ENCODE measurements around the gene SPATA18. TPM values are rescaled to one million over a fixed set of nuclear protein-coding genes. Genes with fewer than 3 reads are reported as not detected.

SPATA18 gene
- total RNA-seq (10 to 100 TPM; 33.4 to 56.5 TPM), polyA plus RNA-seq (10 to 100 TPM in 1 of 2 donors, 1 to 10 TPM in 1; 6.6 to 11.7 TPM)
- long read RNA-seq, donor 1, full-length matches to known transcripts, result 2 of 2 reads
- long read RNA-seq, donor 1, partial matches to known transcripts, result 0 of 2 reads
- long read RNA-seq, donor 1, other reads (novel, unspliced or antisense), result 0 of 2 reads
- long read RNA-seq, donor 2, result 0 reads
- long read RNA-seq, donor 3, full-length matches to known transcripts, result 1 of 1 reads
- long read RNA-seq, donor 3, partial matches to known transcripts, result 0 of 1 reads
- long read RNA-seq, donor 3, other reads (novel, unspliced or antisense), result 0 of 1 reads
- long read RNA-seq, donor 4, result 0 reads
- long read RNA-seq, donor 5, result 0 reads

DNA sequence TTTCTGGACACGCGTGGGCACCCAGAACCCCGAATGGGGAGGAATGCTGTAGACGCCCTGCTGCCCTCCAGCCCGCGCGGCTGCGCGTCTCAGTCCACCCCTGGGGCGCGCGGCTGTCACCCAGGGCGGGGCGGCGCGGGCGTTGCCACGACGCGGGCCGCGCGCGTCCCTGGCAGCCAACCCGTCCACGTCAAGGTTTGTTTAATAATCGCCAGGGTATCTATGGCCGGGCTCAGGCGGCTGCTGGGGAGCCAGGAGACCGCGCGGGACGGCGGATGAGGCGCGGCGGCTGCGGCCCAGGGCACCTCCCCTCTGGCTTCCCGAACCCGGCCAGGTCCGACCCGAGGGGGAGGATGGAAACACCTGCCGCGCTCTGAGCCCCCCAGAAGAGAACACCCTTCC lies at the start of gene SPATA18:
Gene SPATA18, plus strand, starts transcription at position 92 of the 402 bp plus-strand sequence. CDS start 401 bp downstream, outside the sequence.
- H3K4me1 ChIP-seq (ENCODE audit: control insufficient read depth in 5 of 5, insufficient read depth in 5 of 5, low read length in 5 of 5), result peaks cover 0 to 12% (median 4%) of the 10 kb centered on the region in 5 donors
- peaks cover 0 to 3% (median 0%) of the 10 kb centered on the region in 4 donors for H3K9me3 ChIP-seq (ENCODE audit: control insufficient read depth in 4 of 4, insufficient read depth in 3 of 4, low read length in 3 of 4)
- DNase-seq, result peak; percentile 3 to 23 (median 19)
- H3K27me3 ChIP-seq (ENCODE audit: control insufficient read depth in 3 of 3, insufficient read depth in 3 of 3, low read length in 2 of 3), result peaks cover 0 to 49% (median 49%) of the 10 kb centered on the region in 3 donors
- peak within 1 kb of the TSS in 1 of 2 donors; percentile 44 for H3K27ac ChIP-seq (ENCODE audit: low read depth in 1 of 2, low read length in 1 of 2)
- H3K9ac ChIP-seq (ENCODE audit: insufficient read depth in 1 of 2, low read length in 2 of 2), result peak within 1 kb of the TSS in 1 of 2 donors; percentile 17
- no peaks in the 10 kb centered on the region for H3K36me3 ChIP-seq (ENCODE audit: control insufficient read depth in 4 of 4, insufficient read depth in 4 of 4, low read length in 4 of 4)
- WGBS, 2 donors, result 0 to 2% methylated on average over 42 to 44 of the region's 44 CpGs
- H3K4me3 ChIP-seq, result peak within 1 kb of the TSS; percentile 46
- no peak for TF ChIP-seq CTCF (IDR thresholded peaks at IDR 0.05; ENCODE audit: control extremely low read depth, extremely low read depth)
- no peak for ATAC-seq (ENCODE audit: insufficient read depth, low FRiP score)

GRCh38 chr4:52001616-52002015 lies 49.5 kb upstream of the SPATA18 start:
- ATAC-seq (ENCODE audit: insufficient read depth, low FRiP score) (no peak), DNase-seq (no peak)
- TF ChIP-seq CTCF (IDR thresholded peaks at IDR 0.05; ENCODE audit: control extremely low read depth, extremely low read depth), result no peak
- 75 to 94% methylated on average over 2 of the region's 2 CpGs for WGBS, 2 donors
- Histone ChIP-seq H3K27me3 (ENCODE audit: control insufficient read depth in 3 of 3, insufficient read depth in 3 of 3, low read length in 2 of 3) (no peaks in the 10 kb centered on the region), H3K4me3 (no peak overlapping the region), H3K27ac (ENCODE audit: low read depth in 1 of 2, low read length in 1 of 2) (no peak overlapping the region), H3K9ac (ENCODE audit: insufficient read depth in 1 of 2, low read length in 2 of 2) (no peak overlapping the region), H3K36me3 (ENCODE audit: control insufficient read depth in 4 of 4, insufficient read depth in 4 of 4, low read length in 4 of 4) (no peaks in the 10 kb centered on the region), H3K9me3 (ENCODE audit: control insufficient read depth in 4 of 4, insufficient read depth in 3 of 4, low read length in 3 of 4) (peaks cover 0 to under 1% (median 0%) of the 10 kb centered on the region in 4 donors), H3K4me1 (ENCODE audit: control insufficient read depth in 5 of 5, insufficient read depth in 5 of 5, low read length in 5 of 5) (no peaks in the 10 kb centered on the region)

DNA sequence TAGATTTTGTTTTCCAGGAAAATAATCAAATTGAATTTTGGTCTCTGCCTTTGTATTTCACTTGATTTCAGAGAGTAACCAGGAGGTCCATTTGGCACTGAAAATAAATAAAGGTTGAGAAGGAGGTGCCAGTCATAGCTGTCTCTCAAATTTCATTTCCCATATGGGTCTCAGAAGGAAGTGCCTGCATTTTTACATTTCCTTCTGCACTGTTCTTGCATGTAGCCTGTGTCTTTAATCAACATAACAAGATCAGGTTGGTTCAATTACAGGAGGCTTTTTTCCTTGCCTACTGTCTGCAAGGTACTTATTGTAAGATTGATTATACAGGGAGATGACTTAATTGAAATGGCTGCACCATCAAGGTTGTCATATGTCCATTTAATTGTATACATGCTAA lies 46.7 kb upstream of the SPATA18 start:
- no peaks in the 10 kb centered on the region for H3K9me3 ChIP-seq (ENCODE audit: control insufficient read depth in 4 of 4, insufficient read depth in 3 of 4, low read length in 3 of 4)
- ATAC-seq (ENCODE audit: insufficient read depth, low FRiP score), result no peak

More for the DNA sequence above, 46.7 kb upstream of the SPATA18 start:
- Histone ChIP-seq H3K27me3 (ENCODE audit: control insufficient read depth in 3 of 3, insufficient read depth in 3 of 3, low read length in 2 of 3) (no peaks in the 10 kb centered on the region), H3K27ac (ENCODE audit: low read depth in 1 of 2, low read length in 1 of 2) (no peak overlapping the region), H3K4me1 (ENCODE audit: control insufficient read depth in 5 of 5, insufficient read depth in 5 of 5, low read length in 5 of 5) (no peaks in the 10 kb centered on the region), H3K36me3 (ENCODE audit: control insufficient read depth in 4 of 4, insufficient read depth in 4 of 4, low read length in 4 of 4) (no peaks in the 10 kb centered on the region), H3K9ac (ENCODE audit: insufficient read depth in 1 of 2, low read length in 2 of 2) (no peak overlapping the region), H3K4me3 (no peak overlapping the region)
- DNase-seq, result no peak
- no peak for TF ChIP-seq CTCF (IDR thresholded peaks at IDR 0.05; ENCODE audit: control extremely low read depth, extremely low read depth)
